Measurements from ENCODE around the gene DOCK8.

Gene DOCK8

GRCh38 chr9:366620-367019, 152.0 kb downstream of the DOCK8 start:
- Histone ChIP-seq H3K27me3 (ENCODE audit: insufficient read depth, low read length) (no peaks in the 10 kb centered on the region), H3F3A (ENCODE audit: insufficient read depth, low read length) (no peaks in the 10 kb centered on the region), H3K36me3 (ENCODE audit: insufficient read depth, low read length) (no peaks in the 10 kb centered on the region), H3K9me2 (ENCODE audit: low read depth, low read length) (no peaks in the 10 kb centered on the region), H2AFZ (ENCODE audit: low read length) (no peak overlapping the region), H3K79me2 (ENCODE audit: insufficient read depth, low read length) (no peaks in the 10 kb centered on the region), H3K4me1 (ENCODE audit: insufficient read depth, low read length, severe bottlenecking) (no peaks in the 10 kb centered on the region), H3K9me3 (ENCODE audit: low read length) (no peaks in the 10 kb centered on the region), H3K4me3 (ENCODE audit: low read depth, low read length, poor library complexity, severe bottlenecking) (no peak overlapping the region), H3K27ac (ENCODE audit: low read depth, low read length, poor library complexity, severe bottlenecking) (no peak overlapping the region), H3K4me2 (ENCODE audit: low read length) (no peak overlapping the region), H3K9ac (ENCODE audit: low read length) (no peak overlapping the region), H4K20me1 (ENCODE audit: insufficient read depth, low read length) (no peaks in the 10 kb centered on the region)
- TF ChIP-seq CTCF (IDR thresholded peaks at IDR 0.05; ENCODE audit: low read length) (no peak), EZH2 (IDR thresholded peaks at IDR 0.05; ENCODE audit: borderline replicate concordance, low read length) (no peak)

- Histone ChIP-seq H3K79me2 (ENCODE audit: insufficient read depth, low read length) (no peaks in the 10 kb centered on the region), H3K4me3 (ENCODE audit: low read depth, low read length, poor library complexity, severe bottlenecking) (no peak overlapping the region), H4K20me1 (ENCODE audit: insufficient read depth, low read length) (no peaks in the 10 kb centered on the region), H3K4me2 (ENCODE audit: low read length) (no peak overlapping the region), H3F3A (ENCODE audit: insufficient read depth, low read length) (no peaks in the 10 kb centered on the region), H3K9me3 (ENCODE audit: low read length) (no peaks in the 10 kb centered on the region), H3K27ac (ENCODE audit: low read depth, low read length, poor library complexity, severe bottlenecking) (no peak overlapping the region), H3K27me3 (ENCODE audit: insufficient read depth, low read length) (no peaks in the 10 kb centered on the region), H3K36me3 (ENCODE audit: insufficient read depth, low read length) (no peaks in the 10 kb centered on the region), H3K4me1 (ENCODE audit: insufficient read depth, low read length, severe bottlenecking) (no peaks in the 10 kb centered on the region), H3K9me2 (ENCODE audit: low read depth, low read length) (no peaks in the 10 kb centered on the region), H3K9ac (ENCODE audit: low read length) (no peak overlapping the region), H2AFZ (ENCODE audit: low read length) (no peak overlapping the region)
- TF ChIP-seq EZH2 (IDR thresholded peaks at IDR 0.05; ENCODE audit: borderline replicate concordance, low read length) (no peak), CTCF (IDR thresholded peaks at IDR 0.05; ENCODE audit: low read length) (no peak)
Measured at GRCh38 chr9:370086-370485, 155.4 kb downstream of the DOCK8 start.

GRCh38 chr9:371349-371748, 156.7 kb downstream of the DOCK8 start:
- Histone ChIP-seq H3K4me3 (ENCODE audit: low read depth, low read length, poor library complexity, severe bottlenecking) (no peak overlapping the region), H3K27me3 (ENCODE audit: insufficient read depth, low read length) (no peaks in the 10 kb centered on the region), H3K9ac (ENCODE audit: low read length) (no peak overlapping the region), H3K9me3 (ENCODE audit: low read length) (no peaks in the 10 kb centered on the region), H4K20me1 (ENCODE audit: insufficient read depth, low read length) (no peaks in the 10 kb centered on the region), H3K9me2 (ENCODE audit: low read depth, low read length) (no peaks in the 10 kb centered on the region), H3K27ac (ENCODE audit: low read depth, low read length, poor library complexity, severe bottlenecking) (no peak overlapping the region), H3K4me2 (ENCODE audit: low read length) (no peak overlapping the region), H3K79me2 (ENCODE audit: insufficient read depth, low read length) (no peaks in the 10 kb centered on the region), H3K4me1 (ENCODE audit: insufficient read depth, low read length, severe bottlenecking) (no peaks in the 10 kb centered on the region), H2AFZ (ENCODE audit: low read length) (no peak overlapping the region), H3F3A (ENCODE audit: insufficient read depth, low read length) (no peaks in the 10 kb centered on the region), H3K36me3 (ENCODE audit: insufficient read depth, low read length) (no peaks in the 10 kb centered on the region)
- TF ChIP-seq EZH2 (IDR thresholded peaks at IDR 0.05; ENCODE audit: borderline replicate concordance, low read length) (no peak), CTCF (IDR thresholded peaks at IDR 0.05; ENCODE audit: low read length) (no peak)

Data from OCI-LY1 (cell line).